AG10803 (cell line): ENCODE results near the gene NKAIN4.

Source experiments
- DNase-seq: peaks from one replicate; pipeline ENCODE4 v3.0.0; 2010; ENCODE audit warnings: low read depth
- H3K4me3 ChIP-seq: 2 replicates; pipeline ENCODE4 v1.5.1; 2011; ENCODE audit warnings: mild to moderate bottlenecking, low read length, control low read depth
- CTCF ChIP-seq: conservative IDR thresholded peaks from 2 replicates; pipeline ENCODE4 v1.5.1; 2011; ENCODE audit warnings: mild to moderate bottlenecking, low read length, control low read depth, inconsistent platforms

The NKAIN4 gene

GRCh38 chr20:63288581-63289251, 34.5 kb upstream of the NKAIN4 start:
- TF ChIP-seq CTCF = no peak
- DNase-seq = no peak

GRCh38 chr20:63287697-63288580, 33.7 kb upstream of the NKAIN4 start:
- TF ChIP-seq CTCF = no peak
- no peak overlapping the region for H3K4me3 ChIP-seq
- DNase-seq = no peak

More at GRCh38 chr20:63288581-63289251, 34.5 kb upstream of the NKAIN4 start:
- no peak overlapping the region for H3K4me3 ChIP-seq

GRCh38 chr20:63286781-63287696, 32.8 kb upstream of the NKAIN4 start:
- TF ChIP-seq CTCF = no peak
- DNase-seq = no peak
- H3K4me3 ChIP-seq = no peak overlapping the region

GRCh38 chr20:63285636-63286615, 31.7 kb upstream of the NKAIN4 start:
- no peak overlapping the region for H3K4me3 ChIP-seq
- no peak for DNase-seq
- TF ChIP-seq CTCF = no peak

GRCh38 chr20:63284981-63285524, 30.8 kb upstream of the NKAIN4 start:
- H3K4me3 ChIP-seq = no peak overlapping the region
- no peak for TF ChIP-seq CTCF
- no peak for DNase-seq

GRCh38 chr20:63284544-63284949, 30.3 kb upstream of the NKAIN4 start:
- DNase-seq = no peak
- no peak for TF ChIP-seq CTCF
- no peak overlapping the region for H3K4me3 ChIP-seq
